ENCODE measurements around the gene AIMP1.

- no peak for TF ChIP-seq CTCF (IDR thresholded peaks at IDR 0.05; ENCODE audit: insufficient read depth, low read length)
- TF ChIP-seq SPI1 (IDR thresholded peaks at IDR 0.05; ENCODE audit: borderline replicate concordance, low read depth), result no peak
- no peak for TF ChIP-seq REST (IDR thresholded peaks at IDR 0.05; ENCODE audit: insufficient replicate concordance, low read depth)
Measured at GRCh38 chr4:106362086-106362825, 45.9 kb downstream of the AIMP1 start.
